ENCODE data around the gene RPL28.
A peak's percentile ranks its signal among the peaks of the same experiment; 100 is the strongest.

Gene RPL28

GRCh38 chr19:55382013-55382412 is 3.7 kb upstream of the RPL28 start:
- ATAC-seq, result no peak
- H3K4me1 Mint-ChIP-seq, result peaks cover 43% of the 10 kb centered on the region

GRCh38 chr19:55382522-55383054 is 3.1 kb upstream of the RPL28 start:
- DNase-seq (no peak), ATAC-seq (no peak)
- Mint-ChIP-seq H3K4me3 (peak overlapping the region; percentile 95 to 98), H3K27ac (peak overlapping the region in 1 of 2 donors; percentile 98), H3K9me3 (peaks cover 0 to 4% of the 10 kb centered on the region in 2 donors), H3K27me3 (no peaks in the 10 kb centered on the region), H3K4me1 (peaks cover 49% of the 10 kb centered on the region)

More at GRCh38 chr19:55382013-55382412, 3.7 kb upstream of the RPL28 start:
- DNase-seq, result no peak
- peaks cover 0 to 4% of the 10 kb centered on the region in 2 donors for H3K9me3 Mint-ChIP-seq
- H3K4me3 Mint-ChIP-seq, result peak overlapping the region; percentile 41 to 98
- peak overlapping the region in 1 of 2 donors; percentile 45 for H3K27ac Mint-ChIP-seq
- no peaks in the 10 kb centered on the region for H3K27me3 Mint-ChIP-seq

DNA sequence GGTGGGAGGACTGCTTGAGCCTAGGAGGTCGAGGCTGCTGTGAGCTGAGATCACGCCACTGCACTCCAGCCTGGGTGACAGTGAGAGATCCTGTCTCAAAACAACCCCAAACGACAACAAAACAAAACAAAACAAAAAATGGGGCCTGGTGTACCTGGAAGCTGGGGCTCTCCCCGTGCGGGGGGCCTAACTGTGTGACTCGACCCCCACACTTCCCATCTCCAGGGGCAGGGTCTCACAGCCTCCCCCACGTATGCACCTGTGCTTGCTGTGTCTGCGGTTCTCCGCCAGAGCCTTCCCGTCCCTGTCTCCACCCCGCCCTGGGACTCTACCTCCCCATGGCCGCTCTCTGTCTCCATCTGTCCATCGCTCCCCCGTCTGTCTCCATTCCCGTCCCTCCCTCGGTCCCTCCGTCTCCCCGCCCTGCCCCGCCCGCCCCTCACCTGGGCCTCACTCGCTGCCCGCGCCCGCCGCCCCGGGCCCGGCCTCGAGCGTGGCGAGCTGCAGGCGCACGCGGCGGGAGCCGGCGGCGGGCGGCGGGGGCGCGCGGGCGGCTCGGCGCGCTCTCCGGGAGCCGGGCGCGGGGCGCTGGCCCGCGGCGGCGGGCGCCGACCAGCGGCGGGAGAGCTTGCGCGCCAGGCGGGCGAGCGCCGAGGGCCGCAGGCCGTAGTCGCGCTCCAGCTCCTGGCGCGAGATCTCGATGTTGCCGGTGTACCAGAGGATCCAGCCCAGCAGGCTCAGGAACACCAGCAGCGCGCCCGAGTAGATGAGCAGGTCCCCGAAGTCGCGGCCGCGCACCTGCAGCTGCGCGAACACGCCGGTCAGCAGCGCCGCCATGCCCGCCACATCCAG is 2.2 kb upstream of the RPL28 start:
- ATAC-seq (peak; percentile 48), DNase-seq (peak; percentile 70 to 72)
- H3K9me3 Mint-ChIP-seq, result peaks cover 0 to 4% of the 10 kb centered on the region in 2 donors
- H3K27ac Mint-ChIP-seq, result peak overlapping the region; percentile 95 to 98
- H3K4me3 Mint-ChIP-seq, result peak overlapping the region; percentile 95 to 98
- H3K4me1 Mint-ChIP-seq, result peaks cover 58% of the 10 kb centered on the region
- no peaks in the 10 kb centered on the region for H3K27me3 Mint-ChIP-seq

DNA sequence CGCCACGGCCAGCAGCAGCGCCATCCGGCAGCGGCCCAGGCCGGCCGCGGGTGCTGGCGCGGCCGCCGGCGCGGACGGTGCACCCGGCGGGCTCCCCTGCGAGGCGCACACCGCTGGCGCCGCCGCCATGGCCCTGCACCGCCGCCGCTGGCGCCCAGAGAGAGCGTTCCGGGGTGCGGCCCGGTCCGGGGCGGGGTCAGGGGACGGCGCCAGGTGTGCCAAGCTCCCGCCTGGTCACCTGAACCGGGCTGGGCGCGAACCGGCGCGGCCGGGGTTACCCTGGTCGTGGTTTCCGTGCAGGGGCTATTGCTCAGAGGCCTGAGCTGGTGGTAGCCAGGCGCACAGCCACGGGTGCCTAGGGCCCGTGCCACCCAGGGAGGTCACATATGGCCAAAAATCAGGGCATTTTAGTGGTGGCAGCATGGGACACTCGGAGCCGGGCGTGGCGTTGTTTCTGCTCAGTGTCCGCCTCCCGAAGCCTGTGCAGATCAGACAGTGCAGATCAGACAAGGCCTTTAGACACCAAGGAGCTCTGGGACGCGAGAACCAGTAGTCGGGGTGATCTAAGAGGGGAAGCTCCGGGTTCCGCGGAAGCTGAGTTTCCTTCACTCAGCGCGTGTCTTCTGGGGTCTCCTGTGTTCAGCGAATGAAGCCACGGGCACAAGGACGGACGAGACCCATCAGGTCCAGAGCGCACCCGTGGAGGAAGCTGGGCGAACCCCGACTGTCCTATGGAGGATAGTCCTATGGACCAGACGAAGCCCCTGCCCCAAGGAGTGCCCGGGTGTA is 1.4 kb upstream of the RPL28 start, which contains the start of gene TMEM238:
Gene TMEM238 (minus strand): TSS at position 162 of the 789 bp plus-strand sequence. CDS start 33 bp downstream, at position 129.
- DNase-seq (peak; percentile 41 to 55), ATAC-seq (peak; percentile 16)
- peaks cover 66% of the 10 kb centered on the region for H3K4me1 Mint-ChIP-seq

GRCh38 chr19:55384920-55385723 is 610 bp upstream of the RPL28 start:
- peak overlapping the region; percentile 99 for H3K27ac Mint-ChIP-seq
- peak overlapping the region; percentile 93 to 98 for H3K4me3 Mint-ChIP-seq
- H3K4me1 Mint-ChIP-seq, result peaks cover 74% of the 10 kb centered on the region
- DNase-seq (peak; percentile 95), ATAC-seq (peak; percentile 84)
- no peaks in the 10 kb centered on the region for H3K27me3 Mint-ChIP-seq
- peaks cover 0 to 4% of the 10 kb centered on the region in 2 donors for H3K9me3 Mint-ChIP-seq

More for the DNA sequence above, 1.4 kb upstream of the RPL28 start, which contains the start of gene TMEM238:
- Mint-ChIP-seq H3K4me3 (peak within 1 kb of the TSS; percentile 95 to 98), H3K27ac (peak within 1 kb of the TSS; percentile 99), H3K9me3 (peaks cover 0 to 4% of the 10 kb centered on the region in 2 donors), H3K27me3 (no peaks in the 10 kb centered on the region)

DNA sequence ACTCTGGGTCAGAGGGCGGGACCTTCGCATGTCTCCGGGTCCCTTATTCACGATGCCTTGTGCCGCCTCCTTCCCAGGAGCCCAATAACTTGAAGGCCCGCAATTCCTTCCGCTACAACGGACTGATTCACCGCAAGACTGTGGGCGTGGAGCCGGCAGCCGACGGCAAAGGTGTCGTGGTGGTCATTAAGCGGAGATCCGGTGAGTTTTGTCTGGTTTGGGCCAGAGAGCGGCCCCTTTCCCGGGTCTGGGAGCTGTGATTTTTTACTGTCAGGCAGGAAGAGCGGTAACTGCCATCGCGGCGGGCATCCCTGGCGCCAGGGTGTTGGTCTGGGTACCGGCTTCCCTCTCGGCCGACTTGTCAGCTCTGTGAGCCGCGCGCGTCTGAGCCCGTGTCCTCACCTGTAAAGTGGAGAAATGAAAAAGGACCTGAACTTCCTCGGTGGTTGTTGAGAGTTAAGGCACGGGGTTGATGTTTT is 800 bp downstream of the RPL28 start:
- DNase-seq (no peak), ATAC-seq (no peak)
- peak overlapping the region; percentile 99 for H3K27ac Mint-ChIP-seq
- H3K27me3 Mint-ChIP-seq, result no peaks in the 10 kb centered on the region
- peaks cover 80% of the 10 kb centered on the region for H3K4me1 Mint-ChIP-seq
- H3K9me3 Mint-ChIP-seq, result peaks cover 0 to 4% of the 10 kb centered on the region in 2 donors
- peak overlapping the region; percentile 93 to 98 for H3K4me3 Mint-ChIP-seq

DNA sequence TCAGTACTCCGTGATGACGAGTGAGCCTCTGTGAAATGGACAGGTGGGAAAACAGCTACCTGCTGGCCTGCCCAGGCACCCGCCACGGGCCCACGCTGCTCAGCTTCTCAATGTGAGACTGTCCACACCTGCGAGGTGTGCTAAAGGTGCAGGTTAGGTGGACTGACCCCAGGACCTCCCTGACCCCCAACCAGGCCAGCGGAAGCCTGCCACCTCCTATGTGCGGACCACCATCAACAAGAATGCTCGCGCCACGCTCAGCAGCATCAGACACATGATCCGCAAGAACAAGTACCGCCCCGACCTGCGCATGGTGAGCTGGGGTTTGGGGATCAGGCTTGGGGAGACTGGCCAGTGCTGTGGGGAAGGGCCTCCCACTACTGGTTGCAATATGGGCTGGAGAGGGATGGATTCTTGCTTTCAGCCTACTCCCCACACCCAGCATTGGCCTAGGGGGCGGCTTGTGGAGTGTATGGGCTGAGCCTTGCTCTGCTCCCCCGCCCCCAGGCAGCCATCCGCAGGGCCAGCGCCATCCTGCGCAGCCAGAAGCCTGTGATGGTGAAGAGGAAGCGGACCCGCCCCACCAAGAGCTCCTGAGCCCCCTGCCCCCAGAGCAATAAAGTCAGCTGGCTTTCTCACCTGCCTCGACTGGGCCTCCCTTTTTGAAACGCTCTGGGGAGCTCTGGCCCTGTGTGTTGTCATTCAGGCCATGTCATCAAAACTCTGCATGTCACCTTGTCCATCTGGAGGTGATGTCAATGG is 2.2 kb downstream of the RPL28 start:
- DNase-seq (no peak), ATAC-seq (no peak)
- no peaks in the 10 kb centered on the region for H3K27me3 Mint-ChIP-seq
- H3K4me3 Mint-ChIP-seq, result peak overlapping the region; percentile 93 to 98
- H3K4me1 Mint-ChIP-seq, result peaks cover 69% of the 10 kb centered on the region
- H3K9me3 Mint-ChIP-seq, result no peaks in the 10 kb centered on the region
- H3K27ac Mint-ChIP-seq, result peak overlapping the region; percentile 76 to 79

GRCh38 chr19:55389386-55390317 is 3.9 kb downstream of the RPL28 start:
- H3K27me3 Mint-ChIP-seq, result no peaks in the 10 kb centered on the region
- peaks cover 66% of the 10 kb centered on the region for H3K4me1 Mint-ChIP-seq
- DNase-seq (no peak), ATAC-seq (no peak)
- H3K9me3 Mint-ChIP-seq, result no peaks in the 10 kb centered on the region
- H3K27ac Mint-ChIP-seq, result peak overlapping the region; percentile 58 to 83
- H3K4me3 Mint-ChIP-seq, result peak overlapping the region; percentile 23 to 68

- Mint-ChIP-seq H3K27me3 (no peaks in the 10 kb centered on the region), H3K4me1 (peaks cover 62% of the 10 kb centered on the region), H3K9me3 (no peaks in the 10 kb centered on the region), H3K27ac (peak overlapping the region; percentile 83 to 88), H3K4me3 (no peak overlapping the region)
- ATAC-seq, result no peak
- no peak for DNase-seq
Measured at GRCh38 chr19:55390461-55390880, 4.7 kb downstream of the RPL28 start.

GRCh38 chr19:55391191-55391670 is 5.5 kb downstream of the RPL28 start:
- H3K27ac Mint-ChIP-seq, result no peak overlapping the region

DNA sequence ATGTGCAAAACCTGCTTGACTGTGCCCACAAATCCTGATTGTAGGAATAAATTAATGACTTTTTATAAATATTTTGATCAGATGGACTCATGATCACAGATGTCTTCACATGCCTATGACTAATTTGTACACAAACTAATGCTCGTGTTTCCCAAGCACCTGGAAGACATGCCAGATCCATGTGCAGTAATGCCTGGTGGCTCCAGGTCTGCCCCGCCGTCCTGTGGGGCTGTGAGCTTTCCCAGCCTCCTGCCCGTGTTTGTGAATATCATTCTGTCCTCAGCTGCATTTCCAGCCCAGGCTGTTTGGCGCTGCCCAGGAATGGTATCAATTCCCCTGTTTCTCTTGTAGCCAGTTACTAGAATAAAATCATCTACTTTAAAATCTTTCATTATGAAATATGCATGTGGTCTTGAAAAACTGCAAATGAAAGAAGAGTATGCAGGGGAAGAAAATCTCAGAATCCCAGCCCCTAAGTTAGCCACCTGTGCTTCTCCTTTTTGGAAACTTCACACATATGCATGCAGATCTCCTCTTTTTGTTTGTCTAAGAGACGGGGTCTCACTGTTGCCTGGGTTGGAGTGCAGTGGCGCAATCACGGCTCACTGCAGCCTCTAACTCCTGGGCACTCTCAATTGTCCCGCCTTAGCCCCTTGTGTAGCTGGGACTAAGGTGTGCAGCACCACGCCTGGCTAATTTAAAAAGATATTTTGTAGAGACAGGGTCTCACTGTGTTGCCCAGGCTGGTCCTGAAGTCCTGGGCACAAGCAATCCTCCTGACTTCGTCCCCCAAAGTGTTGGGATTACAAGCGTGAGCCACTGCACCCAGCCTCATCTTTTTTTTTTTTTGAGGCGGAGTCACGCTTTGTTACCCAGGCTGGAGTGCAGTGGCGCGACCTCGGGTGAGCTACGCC is 6.2 kb downstream of the RPL28 start:
- Mint-ChIP-seq H3K9me3 (no peaks in the 10 kb centered on the region), H3K27me3 (no peaks in the 10 kb centered on the region), H3K4me1 (peaks cover 51% of the 10 kb centered on the region), H3K4me3 (no peak overlapping the region), H3K27ac (no peak overlapping the region)
- DNase-seq (no peak), ATAC-seq (no peak)

More at GRCh38 chr19:55391191-55391670, 5.5 kb downstream of the RPL28 start:
- Mint-ChIP-seq H3K9me3 (no peaks in the 10 kb centered on the region), H3K4me3 (no peak overlapping the region), H3K4me1 (peaks cover 58% of the 10 kb centered on the region), H3K27me3 (no peaks in the 10 kb centered on the region)
- DNase-seq (no peak), ATAC-seq (no peak)
